B cell (primary cell): ENCODE results near the gene CEL.

Experiments
- EZH2 ChIP-seq: IDR thresholded peaks from 2 replicates; pipeline ENCODE4 v1.6.1; 2012; ENCODE audit warnings: borderline replicate concordance, low read depth, mild to moderate bottlenecking, moderate library complexity, low read length; ENCODE audit not compliant: insufficient read depth, poor library complexity, severe bottlenecking
- TF ChIP-seq, protein P1 (sequence below): fragments of 200-600 bp; IDR thresholded peaks from one replicate; pipeline ENCODE4 v1.8.0; 2022; ENCODE audit warnings: antibody characterized with exemption, mild to moderate bottlenecking

DNA sequence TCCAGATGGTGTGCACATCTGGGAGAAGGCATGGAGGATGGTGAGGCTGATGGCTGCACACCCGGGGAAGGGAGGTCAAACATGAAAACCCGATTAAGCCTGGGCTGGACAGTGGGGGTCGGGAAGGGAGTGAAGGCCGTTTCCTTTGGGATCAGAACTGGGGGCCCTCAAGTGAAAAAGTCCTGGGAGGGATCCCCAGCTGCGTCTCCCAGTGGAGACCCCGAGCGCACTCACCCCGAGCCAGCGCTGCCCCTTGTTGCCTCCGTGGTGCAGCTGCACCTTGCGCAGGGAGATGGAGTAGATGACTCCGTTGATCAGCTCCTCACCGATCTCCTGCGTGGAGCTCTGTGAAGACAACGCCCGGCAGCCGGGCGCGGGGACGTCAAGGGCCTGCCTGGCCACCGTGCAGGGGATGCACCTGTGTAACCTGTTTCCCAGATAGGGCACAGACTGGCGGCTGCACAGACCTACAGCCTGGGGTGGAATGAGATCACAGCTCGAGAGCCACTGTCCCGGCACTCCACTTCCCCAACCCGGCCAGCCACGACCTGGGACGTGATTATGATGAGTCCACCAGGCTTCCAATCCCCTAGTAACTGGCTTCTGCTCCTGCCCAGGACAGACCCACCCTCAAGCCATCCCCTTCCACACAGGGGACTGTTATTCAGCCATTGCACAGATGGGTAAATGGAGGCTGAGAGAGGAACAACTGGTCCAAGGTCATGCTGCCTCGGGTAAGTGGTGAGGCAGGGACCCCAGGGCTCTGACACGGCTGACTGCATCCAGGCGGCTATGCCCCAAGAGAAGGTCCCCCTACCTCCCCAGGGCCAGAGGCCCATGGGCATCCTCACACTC lies 50.3 kb downstream of the CEL start:
- TF ChIP-seq, protein P1, sequence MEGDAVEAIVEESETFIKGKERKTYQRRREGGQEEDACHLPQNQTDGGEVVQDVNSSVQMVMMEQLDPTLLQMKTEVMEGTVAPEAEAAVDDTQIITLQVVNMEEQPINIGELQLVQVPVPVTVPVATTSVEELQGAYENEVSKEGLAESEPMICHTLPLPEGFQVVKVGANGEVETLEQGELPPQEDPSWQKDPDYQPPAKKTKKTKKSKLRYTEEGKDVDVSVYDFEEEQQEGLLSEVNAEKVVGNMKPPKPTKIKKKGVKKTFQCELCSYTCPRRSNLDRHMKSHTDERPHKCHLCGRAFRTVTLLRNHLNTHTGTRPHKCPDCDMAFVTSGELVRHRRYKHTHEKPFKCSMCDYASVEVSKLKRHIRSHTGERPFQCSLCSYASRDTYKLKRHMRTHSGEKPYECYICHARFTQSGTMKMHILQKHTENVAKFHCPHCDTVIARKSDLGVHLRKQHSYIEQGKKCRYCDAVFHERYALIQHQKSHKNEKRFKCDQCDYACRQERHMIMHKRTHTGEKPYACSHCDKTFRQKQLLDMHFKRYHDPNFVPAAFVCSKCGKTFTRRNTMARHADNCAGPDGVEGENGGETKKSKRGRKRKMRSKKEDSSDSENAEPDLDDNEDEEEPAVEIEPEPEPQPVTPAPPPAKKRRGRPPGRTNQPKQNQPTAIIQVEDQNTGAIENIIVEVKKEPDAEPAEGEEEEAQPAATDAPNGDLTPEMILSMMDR: no peak
- no peak for TF ChIP-seq EZH2
